Fibroblast of skin of scalp (primary cell): ENCODE results near the gene HAUS6. TPM values are rescaled to one million over a fixed set of nuclear protein-coding genes. Genes with fewer than 3 reads are reported as not detected.
A peak's percentile ranks its signal among the peaks of the same experiment; 100 is the strongest.
"Not testable (repeated sequence)": the region's sequence is repeated elsewhere in the genome, so short reads cannot be mapped to it uniquely, and the experiment has no call there.

ENCODE experiments used
- DNase-seq: peaks from one replicate; pipeline ENCODE4 v3.0.0-alpha.2; 2013
- polyA plus RNA-seq, 2 experiments: library from polyadenylated mRNA; unstranded; fragments of 120-200 nt; gene quantifications; one replicate each; pipeline ENCODE4 v1.2.1, GENCODE V29; 2013; ENCODE audit not compliant: insufficient read length in 2 of 2

The HAUS6 gene
- 11.2 TPM for polyA plus RNA-seq (2013, experiment 1 of 2; ENCODE audit: insufficient read length)
- polyA plus RNA-seq (2013, experiment 2 of 2; ENCODE audit: insufficient read length): 12.9 TPM

- DNase-seq: peak; percentile 98
Observed at GRCh38 chr9:19102631-19103345, at the start of gene HAUS6. TSS of gene HAUS6 (minus strand) at chr9:19102904. CDS start at chr9:19102651, 253 bp downstream.

- DNase-seq: not testable (repeated sequence)
Observed at GRCh38 chr9:19152160-19152498, 49.4 kb upstream of the HAUS6 start.

- DNase-seq: no peak
Observed at GRCh38 chr9:19151425-19152159, 48.9 kb upstream of the HAUS6 start.

GRCh38 chr9:19149230-19149629 lies 46.5 kb upstream of the HAUS6 start:
- peak; percentile 38 for DNase-seq

- DNase-seq: no peak
Observed at GRCh38 chr9:19148187-19148586, 45.5 kb upstream of the HAUS6 start.

- DNase-seq: no peak
Observed at GRCh38 chr9:19146441-19147024, 43.8 kb upstream of the HAUS6 start.

GRCh38 chr9:19145881-19146280 lies 43.2 kb upstream of the HAUS6 start:
- DNase-seq: no peak

GRCh38 chr9:19140259-19140658 lies 37.6 kb upstream of the HAUS6 start:
- no peak for DNase-seq

- DNase-seq: no peak
Observed at GRCh38 chr9:19138084-19138483, 35.4 kb upstream of the HAUS6 start.

GRCh38 chr9:19137282-19137681 lies 34.6 kb upstream of the HAUS6 start:
- DNase-seq: no peak

GRCh38 chr9:19136129-19136528 lies 33.4 kb upstream of the HAUS6 start:
- DNase-seq: no peak

GRCh38 chr9:19133549-19134345 lies 31.0 kb upstream of the HAUS6 start:
- no peak for DNase-seq

- no peak for DNase-seq
Observed at GRCh38 chr9:19130436-19130835, 27.7 kb upstream of the HAUS6 start.

GRCh38 chr9:19127871-19128500 lies 25.3 kb upstream of the HAUS6 start:
- DNase-seq: peak; percentile 50

- no peak for DNase-seq
Observed at GRCh38 chr9:19124430-19124793, 21.7 kb upstream of the HAUS6 start.

GRCh38 chr9:19122490-19123042 lies 19.9 kb upstream of the HAUS6 start:
- no peak for DNase-seq

GRCh38 chr9:19120877-19121276 lies 18.2 kb upstream of the HAUS6 start:
- DNase-seq: no peak

GRCh38 chr9:19119801-19120440 lies 17.2 kb upstream of the HAUS6 start:
- no peak for DNase-seq

GRCh38 chr9:19119246-19119645 lies 16.5 kb upstream of the HAUS6 start:
- DNase-seq: no peak

- DNase-seq: no peak
Observed at GRCh38 chr9:19117039-19117716, 14.5 kb upstream of the HAUS6 start.
